GM19193 (cell line): Measurements from ENCODE around the gene ANO6.

ENCODE experiments used
- POLR2A ChIP-seq: IDR thresholded peaks from 4 replicates; pipeline ENCODE4 v1.6.1; 2011; ENCODE audit not compliant: insufficient read depth, insufficient read length; ENCODE audit errors: extremely low read depth

ANO6 gene

GRCh38 chr12:45282411-45282810 lies 66.5 kb downstream of the ANO6 start:
- TF ChIP-seq POLR2A, result no peak

- no peak for TF ChIP-seq POLR2A
Measured at GRCh38 chr12:45284096-45284901, 68.4 kb downstream of the ANO6 start.

- TF ChIP-seq POLR2A, result no peak
Measured at GRCh38 chr12:45285717-45286116, 69.8 kb downstream of the ANO6 start.

GRCh38 chr12:45286621-45287020 lies 70.7 kb downstream of the ANO6 start:
- TF ChIP-seq POLR2A, result no peak

- no peak for TF ChIP-seq POLR2A
Measured at GRCh38 chr12:45289245-45290215, 73.6 kb downstream of the ANO6 start.

GRCh38 chr12:45290216-45290605 lies 74.3 kb downstream of the ANO6 start:
- no peak for TF ChIP-seq POLR2A

- TF ChIP-seq POLR2A, result no peak
Measured at GRCh38 chr12:45291518-45291917, 75.6 kb downstream of the ANO6 start.

- no peak for TF ChIP-seq POLR2A
Measured at GRCh38 chr12:45292486-45293195, 76.7 kb downstream of the ANO6 start.

- no peak for TF ChIP-seq POLR2A
Measured at GRCh38 chr12:45294906-45295305, 79.0 kb downstream of the ANO6 start.

- TF ChIP-seq POLR2A, result no peak
Measured at GRCh38 chr12:45296046-45296586, 80.2 kb downstream of the ANO6 start.

- no peak for TF ChIP-seq POLR2A
Measured at GRCh38 chr12:45298047-45298446, 82.2 kb downstream of the ANO6 start.

- no peak for TF ChIP-seq POLR2A
Measured at GRCh38 chr12:45298721-45299692, 83.1 kb downstream of the ANO6 start.

- no peak for TF ChIP-seq POLR2A
Measured at GRCh38 chr12:45302621-45303369, 86.9 kb downstream of the ANO6 start.
